IPS-NIHi7 (cell line): ENCODE results near the gene GSTO2.

Source experiments
- DNase-seq: peaks from one replicate; pipeline ENCODE4 v3.0.0; 2012; ENCODE audit warnings: mixed read lengths; ENCODE audit errors: extremely low spot score

The GSTO2 gene

GRCh38 chr10:104307576-104308438 is 38.8 kb downstream of the GSTO2 start:
- no peak for DNase-seq

DNA sequence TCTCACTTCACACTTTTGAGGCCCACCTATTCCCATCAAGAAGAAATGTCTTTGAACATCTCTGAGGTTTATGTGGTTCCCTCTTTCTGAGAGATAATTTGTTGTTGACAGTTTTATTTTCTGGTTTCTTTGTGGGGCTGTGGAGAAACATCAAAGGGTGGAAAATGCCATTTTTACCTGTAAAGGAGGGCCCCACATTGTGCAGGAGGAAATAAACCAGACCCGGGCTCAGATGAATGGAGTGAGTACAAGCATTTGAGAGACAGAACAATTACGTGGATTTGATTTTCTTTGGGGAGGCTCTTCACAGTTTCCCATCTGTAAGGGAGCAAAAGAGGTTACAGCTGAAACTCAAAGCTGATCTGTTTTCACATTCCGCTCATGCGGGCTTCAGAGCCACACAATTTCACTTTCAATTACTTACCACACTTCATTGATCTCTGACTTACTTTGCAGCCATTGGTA is 39.5 kb downstream of the GSTO2 start:
- DNase-seq: no peak

GRCh38 chr10:104309980-104310978 is 41.3 kb downstream of the GSTO2 start:
- DNase-seq: no peak

- no peak for DNase-seq
Measured at GRCh38 chr10:104311184-104311720, 42.3 kb downstream of the GSTO2 start.

GRCh38 chr10:104314591-104315485 is 45.9 kb downstream of the GSTO2 start:
- DNase-seq: no peak

- no peak for DNase-seq
Measured at GRCh38 chr10:104315486-104315921, 46.5 kb downstream of the GSTO2 start.

GRCh38 chr10:104316321-104317099 is 47.5 kb downstream of the GSTO2 start:
- DNase-seq: no peak

- DNase-seq: no peak
Measured at GRCh38 chr10:104317269-104317710, 48.3 kb downstream of the GSTO2 start.

- DNase-seq: no peak
Measured at GRCh38 chr10:104317726-104318299, 48.8 kb downstream of the GSTO2 start.

DNA sequence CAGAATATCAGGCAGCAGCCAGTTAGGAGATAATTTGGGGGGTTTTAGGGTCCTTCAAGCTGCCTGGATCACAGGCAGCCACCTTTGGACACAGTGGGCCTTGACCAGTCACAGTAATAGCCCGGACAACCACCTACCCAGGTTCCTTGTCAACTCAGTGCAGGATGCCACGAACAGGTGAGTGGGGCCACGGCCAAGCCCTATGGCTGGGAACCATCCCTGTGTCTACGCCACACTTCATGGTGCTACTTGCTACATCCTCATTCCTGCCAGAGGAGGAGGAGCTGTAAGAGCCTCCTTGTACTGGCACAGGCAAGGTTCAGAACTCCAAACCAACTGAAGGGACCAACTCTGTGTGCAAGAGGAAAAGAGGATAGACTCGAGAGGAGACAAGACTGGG is 49.3 kb downstream of the GSTO2 start:
- no peak for DNase-seq

DNA sequence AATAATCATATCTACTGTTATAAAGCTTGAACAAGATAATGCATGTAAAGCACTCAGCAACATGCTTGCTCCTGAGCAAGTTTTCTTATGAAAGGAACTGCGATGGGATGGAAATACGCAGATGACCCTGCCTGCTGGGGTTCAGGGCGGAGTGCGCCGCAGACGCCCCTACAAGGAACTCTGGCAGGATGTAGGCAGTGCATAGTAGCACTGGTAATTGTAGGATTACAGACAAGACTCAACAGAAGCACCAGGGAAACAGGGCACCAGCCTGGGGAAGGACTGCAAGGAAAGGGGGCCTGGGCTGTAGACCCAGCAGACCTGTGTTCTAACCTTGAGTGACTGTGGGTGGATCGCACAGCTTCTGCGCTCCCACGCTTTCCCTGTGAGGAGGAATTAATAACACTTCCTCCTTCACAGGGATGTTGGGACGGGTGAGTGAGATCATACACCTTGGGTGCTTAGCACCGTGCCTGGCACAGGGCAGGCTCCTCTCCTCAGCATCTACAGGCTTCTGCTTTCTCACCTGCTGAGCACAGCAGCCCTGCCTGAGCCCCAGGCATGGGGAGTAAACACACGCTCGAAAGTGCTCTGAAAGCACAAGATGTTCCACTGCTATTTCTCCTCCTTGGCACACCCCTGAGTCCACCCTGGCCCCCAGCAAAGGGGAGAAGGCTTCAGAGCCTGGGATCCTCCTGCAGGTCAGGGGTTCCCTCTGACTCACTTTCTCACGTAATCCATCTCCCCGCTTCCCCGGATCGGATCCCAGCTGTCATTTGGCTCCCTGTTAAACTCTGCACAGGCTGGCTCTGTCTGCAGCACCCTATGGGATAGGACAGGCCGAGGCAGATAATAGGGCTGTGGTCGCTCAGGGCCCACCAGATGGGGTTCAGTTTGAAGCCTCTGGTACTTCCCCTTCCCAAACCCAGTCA is 50.1 kb downstream of the GSTO2 start:
- DNase-seq: no peak

- no peak for DNase-seq
Measured at GRCh38 chr10:104321226-104321625, 52.2 kb downstream of the GSTO2 start.

GRCh38 chr10:104321725-104322415 is 52.9 kb downstream of the GSTO2 start:
- DNase-seq: no peak

GRCh38 chr10:104322416-104322782 is 53.4 kb downstream of the GSTO2 start:
- DNase-seq: no peak

GRCh38 chr10:104323085-104323484 is 54.1 kb downstream of the GSTO2 start:
- no peak for DNase-seq

DNA sequence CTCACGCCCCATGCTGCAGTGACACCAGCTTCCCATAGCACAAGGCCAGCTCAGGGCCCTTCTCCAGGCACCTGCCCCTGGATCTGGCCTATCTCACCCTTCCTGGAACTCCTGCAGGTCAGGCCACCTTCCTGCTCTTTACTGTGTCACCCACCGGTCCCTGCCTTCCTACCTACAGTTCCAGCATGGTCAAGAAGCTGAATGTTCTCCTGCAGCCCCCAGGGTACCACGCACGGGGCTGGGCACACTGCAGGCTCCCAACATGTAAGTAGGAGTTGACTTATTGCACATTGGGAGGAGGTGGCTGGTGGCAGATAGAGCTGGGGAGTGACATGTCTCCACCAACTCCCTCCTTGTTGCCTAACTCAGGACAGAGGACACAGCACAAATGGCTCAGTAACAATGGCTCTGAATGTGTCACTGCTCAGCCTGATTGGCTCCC is 54.8 kb downstream of the GSTO2 start:
- DNase-seq: no peak

- no peak for DNase-seq
Measured at GRCh38 chr10:104324221-104324686, 55.3 kb downstream of the GSTO2 start.

DNA sequence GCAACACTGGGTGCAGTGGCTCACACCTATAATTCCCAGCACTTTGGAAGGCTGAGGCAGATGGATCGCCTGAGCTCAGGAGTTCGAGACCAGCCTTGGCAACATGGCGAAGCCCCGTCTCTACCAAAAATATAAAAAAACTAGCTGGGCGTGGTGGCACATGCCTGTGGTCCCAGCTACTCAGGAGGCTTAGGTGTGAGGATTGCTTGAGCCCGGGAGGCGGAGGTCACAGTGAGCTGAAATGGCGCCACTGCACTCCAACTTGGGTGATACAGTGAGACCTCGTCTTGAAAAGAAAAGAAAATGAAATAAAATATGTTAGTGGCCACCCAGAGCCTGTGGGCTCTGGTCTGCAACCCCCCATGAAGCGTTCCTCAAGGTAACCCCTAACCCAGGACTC is 55.9 kb downstream of the GSTO2 start:
- no peak for DNase-seq
